ENCODE measurements around the gene TMEM116. TPM values are rescaled to one million over a fixed set of nuclear protein-coding genes. Genes with fewer than 3 reads are reported as not detected.
"Not testable (repeated sequence)": the region's sequence is repeated elsewhere in the genome, so short reads cannot be mapped to it uniquely, and the experiment has no call there.

The TMEM116 gene
- total RNA-seq, 2 donors from 2014 or later: 22.4 to 28.4 TPM

DNA sequence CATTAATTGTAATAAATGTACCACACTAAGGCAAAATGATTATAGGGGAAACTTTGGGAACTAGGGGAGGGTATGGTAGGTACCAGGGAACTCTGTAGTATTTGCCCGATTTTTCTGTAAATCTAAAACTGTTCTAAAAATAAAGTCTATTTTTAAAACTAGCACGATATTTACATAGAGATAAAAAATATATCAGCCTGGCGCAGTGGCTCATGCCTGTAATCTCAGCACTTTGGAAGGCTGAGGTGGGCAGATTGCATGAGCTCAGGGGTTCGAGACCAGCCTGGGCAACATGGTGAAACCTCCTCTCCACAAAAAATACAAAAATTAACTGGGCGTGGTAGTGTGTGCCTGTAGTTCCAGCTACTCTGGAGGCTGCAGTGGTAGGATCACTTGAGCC is 32.4 kb downstream of the TMEM116 start:
- Mint-ChIP-seq H3K27me3 (no peaks in the 10 kb centered on the region), H3K4me3 (no peak overlapping the region), H3K36me3 (ENCODE audit: low read depth) (peaks cover 7% of the 10 kb centered on the region), H3K27ac (peak overlapping the region; percentile 27), H3K4me1 (peaks cover 27% of the 10 kb centered on the region)
- H3K9me3 ChIP-seq (ENCODE audit: control insufficient read depth, low read length, poor library complexity, severe bottlenecking): no peaks in the 10 kb centered on the region
- ATAC-seq (no peak), DNase-seq (no peak)

DNA sequence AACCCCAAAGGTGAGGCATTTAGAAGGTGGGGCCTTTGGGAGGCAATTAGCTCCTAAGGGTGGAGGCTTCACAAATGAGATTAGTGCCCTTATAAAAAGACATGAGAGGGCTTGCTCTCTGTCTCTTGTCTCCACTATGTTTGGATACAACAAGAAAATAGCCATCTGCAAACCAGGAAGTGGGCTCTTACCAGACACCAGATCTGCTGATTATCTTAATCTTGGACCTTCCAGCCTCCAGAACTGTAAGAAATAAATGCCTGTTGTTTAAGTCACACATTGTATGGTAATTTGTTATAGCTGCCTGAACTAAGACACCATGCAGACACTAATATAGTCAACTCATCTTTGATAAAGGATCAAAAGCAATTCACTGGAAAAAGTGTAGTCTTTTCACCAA is 34.4 kb downstream of the TMEM116 start:
- Mint-ChIP-seq H3K36me3 (ENCODE audit: low read depth) (peaks cover 4% of the 10 kb centered on the region), H3K4me3 (no peak overlapping the region), H3K27me3 (no peaks in the 10 kb centered on the region), H3K4me1 (peaks cover 25% of the 10 kb centered on the region), H3K27ac (no peak overlapping the region)
- DNase-seq: no peak
- H3K9me3 ChIP-seq (ENCODE audit: control insufficient read depth, low read length, poor library complexity, severe bottlenecking): no peaks in the 10 kb centered on the region
- no peak for ATAC-seq

DNA sequence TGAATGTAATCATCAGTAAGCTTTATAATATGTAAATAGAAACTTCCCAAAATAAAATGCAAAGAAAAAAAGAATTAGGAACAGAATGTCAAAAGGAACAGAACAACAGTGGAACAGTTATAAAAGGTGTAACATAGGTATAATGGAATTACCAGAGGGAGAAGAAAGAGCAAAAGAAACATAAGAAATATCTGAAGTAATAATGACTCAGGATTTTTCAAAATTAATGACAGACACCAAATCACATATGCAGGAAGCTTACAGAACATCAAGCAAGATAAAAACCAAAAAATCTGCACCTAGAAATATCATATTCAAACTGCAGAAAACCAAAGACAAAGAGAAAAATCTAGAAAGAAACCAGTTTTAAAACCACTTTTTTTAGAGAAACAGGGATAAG is 36.1 kb downstream of the TMEM116 start:
- H3K9me3 ChIP-seq (ENCODE audit: control insufficient read depth, low read length, poor library complexity, severe bottlenecking): no peaks in the 10 kb centered on the region
- Mint-ChIP-seq H3K4me1 (peaks cover 25% of the 10 kb centered on the region), H3K36me3 (ENCODE audit: low read depth) (peaks cover 4% of the 10 kb centered on the region), H3K4me3 (no peak overlapping the region), H3K27me3 (no peaks in the 10 kb centered on the region), H3K27ac (peak overlapping the region; percentile 78)
- ATAC-seq: no peak
- DNase-seq: no peak

GRCh38 chr12:111976291-111976690 is 36.7 kb downstream of the TMEM116 start:
- Mint-ChIP-seq H3K36me3 (ENCODE audit: low read depth) (peaks cover 4% of the 10 kb centered on the region), H3K4me1 (peaks cover 25% of the 10 kb centered on the region), H3K4me3 (no peak overlapping the region), H3K27ac (peak overlapping the region; percentile 78), H3K27me3 (no peaks in the 10 kb centered on the region)
- ATAC-seq (no peak), DNase-seq (no peak)
- no peaks in the 10 kb centered on the region for H3K9me3 ChIP-seq (ENCODE audit: control insufficient read depth, low read length, poor library complexity, severe bottlenecking)

DNA sequence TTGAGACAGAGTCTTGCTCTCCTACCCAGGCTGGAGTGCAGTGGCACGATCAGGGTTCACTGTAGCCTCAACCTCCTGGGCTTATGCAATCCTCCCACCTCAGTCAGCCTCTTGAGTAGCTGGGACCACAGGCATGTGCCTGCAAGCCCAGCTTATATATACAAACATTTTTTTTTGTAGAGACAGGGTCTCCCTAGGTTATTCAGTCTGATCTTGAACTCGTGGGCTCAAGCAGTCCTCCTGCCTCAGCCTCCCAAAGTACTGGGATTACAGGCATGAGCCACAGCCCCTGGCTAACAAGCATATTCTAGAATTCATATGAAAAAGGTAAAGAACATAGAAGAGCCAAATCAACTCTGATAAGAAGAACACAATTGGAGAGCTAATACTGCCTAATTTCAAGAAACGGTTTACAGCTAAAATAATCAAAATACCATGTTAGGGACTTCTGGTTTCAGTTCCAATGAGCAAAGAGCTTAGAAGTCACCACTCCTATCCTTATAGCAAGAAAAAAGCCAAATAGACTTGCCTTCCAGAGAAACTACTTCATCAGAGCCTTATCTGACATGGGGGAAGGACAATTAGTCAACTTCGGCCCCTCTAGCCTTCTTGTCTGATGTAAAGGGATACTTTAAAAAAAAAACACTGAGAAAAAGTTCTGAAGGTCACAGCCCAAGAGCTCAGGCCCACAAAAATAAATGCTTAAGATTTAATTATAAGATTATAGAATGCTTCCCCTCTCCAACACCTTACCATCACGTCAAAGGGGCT is 37.6 kb downstream of the TMEM116 start:
- peaks cover 5% of the 10 kb centered on the region for H3K9me3 ChIP-seq (ENCODE audit: control insufficient read depth, low read length, poor library complexity, severe bottlenecking)
- peaks cover 4% of the 10 kb centered on the region for H3K36me3 Mint-ChIP-seq (ENCODE audit: low read depth)
- H3K27me3 Mint-ChIP-seq: no peaks in the 10 kb centered on the region
- H3K4me3 Mint-ChIP-seq: no peak overlapping the region
- no peak for DNase-seq
- peak overlapping the region; percentile 72 for H3K27ac Mint-ChIP-seq
- H3K4me1 Mint-ChIP-seq: peaks cover 25% of the 10 kb centered on the region
- ATAC-seq: no peak

DNA sequence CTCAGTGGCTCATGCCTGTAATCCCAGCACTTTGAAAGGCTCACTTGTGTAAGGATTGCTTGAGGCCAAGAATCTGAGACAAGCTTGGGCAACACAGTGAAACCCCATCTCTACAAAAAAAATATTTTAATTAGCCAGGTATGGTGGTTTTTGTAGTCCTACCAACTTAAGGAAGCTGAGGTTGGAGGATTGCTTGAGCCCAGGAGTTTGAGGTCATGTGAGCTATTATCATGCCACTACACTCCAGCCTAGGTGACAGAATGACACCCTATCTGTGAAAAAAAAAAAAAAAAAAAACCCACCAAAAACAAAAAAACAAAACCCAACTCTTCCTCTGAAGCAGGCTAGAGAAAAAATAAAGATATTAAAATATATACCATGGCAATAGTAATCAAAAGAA is 41.2 kb downstream of the TMEM116 start:
- H3K27me3 Mint-ChIP-seq: no peaks in the 10 kb centered on the region
- H3K27ac Mint-ChIP-seq: no peak overlapping the region
- H3K9me3 ChIP-seq (ENCODE audit: control insufficient read depth, low read length, poor library complexity, severe bottlenecking): peaks cover 5% of the 10 kb centered on the region
- ATAC-seq (no peak), DNase-seq (no peak)
- H3K4me1 Mint-ChIP-seq: peaks cover 19% of the 10 kb centered on the region
- no peak overlapping the region for H3K4me3 Mint-ChIP-seq
- peaks cover 2% of the 10 kb centered on the region for H3K36me3 Mint-ChIP-seq (ENCODE audit: low read depth)

DNA sequence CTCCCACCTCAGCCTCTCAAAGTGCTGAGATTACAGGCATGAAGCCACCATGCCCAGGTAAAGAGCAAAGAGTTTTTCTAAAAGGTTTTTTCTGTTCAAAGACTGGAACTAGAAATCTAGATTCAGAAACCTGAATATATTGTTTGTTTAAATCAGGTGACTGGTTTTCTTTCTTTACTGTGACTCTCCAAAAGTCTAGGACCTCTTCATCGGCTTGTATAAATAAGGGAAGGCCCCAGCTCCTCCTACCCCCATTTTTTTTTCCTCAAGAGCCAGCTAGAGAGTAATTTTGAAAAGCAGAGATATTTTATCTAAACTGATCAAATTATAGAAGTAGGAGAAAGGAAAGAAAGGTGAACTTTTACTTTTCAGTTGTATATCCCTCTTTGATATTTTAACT is 48.0 kb downstream of the TMEM116 start:
- peak overlapping the region; percentile 29 for H3K27ac Mint-ChIP-seq

GRCh38 chr12:111959518-111959917 is 53.4 kb downstream of the TMEM116 start:
- not testable (repeated sequence) for ATAC-seq; DNase-seq; H3K4me1 Mint-ChIP-seq; H3K4me3 Mint-ChIP-seq; H3K27me3 Mint-ChIP-seq; H3K9me3 ChIP-seq (ENCODE audit: control insufficient read depth, low read length, poor library complexity, severe bottlenecking); H3K27ac Mint-ChIP-seq
- peaks cover 13% of the 10 kb centered on the region for H3K36me3 Mint-ChIP-seq (ENCODE audit: low read depth)

More for the DNA sequence above, 48.0 kb downstream of the TMEM116 start:
- no peak for DNase-seq
- H3K4me1 Mint-ChIP-seq: peaks cover 20% of the 10 kb centered on the region
- peaks cover 5% of the 10 kb centered on the region for H3K36me3 Mint-ChIP-seq (ENCODE audit: low read depth)
- H3K27me3 Mint-ChIP-seq: no peaks in the 10 kb centered on the region
- no peak for ATAC-seq
- H3K4me3 Mint-ChIP-seq: no peak overlapping the region
- H3K9me3 ChIP-seq (ENCODE audit: control insufficient read depth, low read length, poor library complexity, severe bottlenecking): no peaks in the 10 kb centered on the region

DNA sequence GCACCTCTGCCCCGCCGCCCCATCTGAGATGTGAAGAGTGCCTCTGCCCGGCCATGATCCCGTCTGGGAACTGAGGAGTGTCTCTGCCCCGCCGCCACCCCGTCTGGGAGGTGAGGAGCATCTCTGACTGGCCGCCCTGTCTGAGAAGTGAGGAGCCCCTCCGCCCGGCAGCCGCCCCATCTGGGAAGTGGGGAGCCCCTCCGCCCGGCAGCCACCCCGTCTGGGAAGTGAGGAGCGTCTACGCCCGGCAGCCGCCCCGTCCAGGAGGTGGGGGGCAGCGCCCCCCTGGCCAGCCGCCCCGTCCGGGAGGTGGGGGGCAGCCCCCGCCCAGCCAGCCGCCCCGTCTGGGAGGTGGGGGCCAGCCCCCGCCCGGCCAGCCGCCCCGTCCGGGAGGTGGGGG is 55.7 kb downstream of the TMEM116 start:
- H3K4me1 Mint-ChIP-seq, H3K27ac Mint-ChIP-seq, H3K4me3 Mint-ChIP-seq: not testable (repeated sequence)

GRCh38 chr12:111954969-111955368 is 58.0 kb downstream of the TMEM116 start:
- no peaks in the 10 kb centered on the region for H3K9me3 ChIP-seq (ENCODE audit: control insufficient read depth, low read length, poor library complexity, severe bottlenecking)
- H3K27ac Mint-ChIP-seq: no peak overlapping the region
- DNase-seq: no peak
- H3K27me3 Mint-ChIP-seq: no peaks in the 10 kb centered on the region
- H3K4me1 Mint-ChIP-seq: peaks cover 25% of the 10 kb centered on the region
- H3K36me3 Mint-ChIP-seq (ENCODE audit: low read depth): peaks cover 11% of the 10 kb centered on the region
- no peak overlapping the region for H3K4me3 Mint-ChIP-seq
- ATAC-seq: no peak

More for the DNA sequence above, 55.7 kb downstream of the TMEM116 start:
- not testable (repeated sequence) for H3K27me3 Mint-ChIP-seq; ATAC-seq; H3K9me3 ChIP-seq (ENCODE audit: control insufficient read depth, low read length, poor library complexity, severe bottlenecking); DNase-seq
- peaks cover 14% of the 10 kb centered on the region for H3K36me3 Mint-ChIP-seq (ENCODE audit: low read depth)

DNA sequence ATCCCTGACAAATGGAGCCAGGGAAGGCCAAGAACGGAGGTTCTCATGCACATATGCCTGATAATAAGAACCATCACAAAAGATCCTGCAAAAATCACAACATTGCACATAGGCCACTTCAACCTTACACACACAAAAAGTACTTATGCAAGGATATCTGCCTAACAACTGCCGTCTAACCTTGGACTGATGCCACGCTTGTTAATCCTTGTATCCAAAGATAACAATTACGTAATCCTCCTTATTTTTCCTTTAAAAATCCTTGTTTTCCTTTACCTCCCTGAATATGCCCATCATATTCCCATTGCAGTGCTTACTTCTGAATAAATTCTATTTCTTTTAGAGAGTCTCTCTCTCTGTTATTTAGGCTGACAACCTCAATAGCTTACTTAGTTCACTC is 59.5 kb downstream of the TMEM116 start:
- Mint-ChIP-seq H3K4me3 (no peak overlapping the region), H3K27me3 (no peaks in the 10 kb centered on the region), H3K27ac (peak overlapping the region; percentile 4), H3K36me3 (ENCODE audit: low read depth) (peaks cover 5% of the 10 kb centered on the region), H3K4me1 (peaks cover 25% of the 10 kb centered on the region)
- DNase-seq: no peak
- no peak for ATAC-seq
- H3K9me3 ChIP-seq (ENCODE audit: control insufficient read depth, low read length, poor library complexity, severe bottlenecking): no peaks in the 10 kb centered on the region

DNA sequence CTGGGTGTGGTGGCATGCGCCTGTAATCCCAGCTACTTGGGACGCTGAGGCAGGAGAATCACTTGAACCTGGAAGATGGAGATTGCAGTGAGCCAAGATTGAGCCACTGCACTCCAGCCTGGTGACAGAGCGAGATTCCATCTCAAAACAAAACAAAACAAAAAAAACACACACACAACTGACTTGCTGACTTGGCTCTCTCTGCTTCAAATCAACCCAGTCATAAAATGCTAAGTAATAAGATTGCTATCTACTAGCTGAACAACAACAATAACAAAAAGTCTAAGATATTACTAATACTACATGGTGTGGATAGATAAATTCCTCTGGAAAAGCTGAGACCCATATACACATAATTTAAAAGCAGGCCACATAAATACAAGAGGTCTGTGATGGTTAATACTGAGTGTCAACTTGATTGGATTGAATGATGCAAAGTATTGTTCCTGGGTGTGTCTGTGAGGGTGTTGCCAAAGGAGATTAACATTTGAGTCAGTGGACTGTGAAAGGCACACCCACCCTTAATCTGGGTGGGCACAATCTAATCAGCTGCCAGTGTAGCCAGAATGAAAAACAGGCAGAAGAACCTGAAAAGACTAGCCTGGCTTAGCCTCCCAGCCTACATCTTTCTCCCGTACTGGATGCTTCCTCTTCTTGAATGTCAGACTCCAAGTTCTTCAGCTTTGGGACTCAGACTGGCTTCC is 60.7 kb downstream of the TMEM116 start:
- Mint-ChIP-seq H3K27ac (peak overlapping the region; percentile 4), H3K4me1 (peaks cover 28% of the 10 kb centered on the region)
- H3K27me3 Mint-ChIP-seq; H3K9me3 ChIP-seq (ENCODE audit: control insufficient read depth, low read length, poor library complexity, severe bottlenecking); ATAC-seq; H3K36me3 Mint-ChIP-seq (ENCODE audit: low read depth); H3K4me3 Mint-ChIP-seq; DNase-seq: not testable (repeated sequence)

- H3K27ac Mint-ChIP-seq: peak overlapping the region; percentile 83
- peak overlapping the region; percentile 5 for H3K4me3 Mint-ChIP-seq
- not testable (repeated sequence) for H3K36me3 Mint-ChIP-seq (ENCODE audit: low read depth); DNase-seq; H3K27me3 Mint-ChIP-seq; H3K9me3 ChIP-seq (ENCODE audit: control insufficient read depth, low read length, poor library complexity, severe bottlenecking)
- ATAC-seq: peak; percentile 86
- H3K4me1 Mint-ChIP-seq: peaks cover 30% of the 10 kb centered on the region
Measured at GRCh38 chr12:111950961-111951676, 61.8 kb downstream of the TMEM116 start.

Measured in T-helper 17 cell (primary cell).